A549 (cell line): ENCODE results near the gene ATP11A. TPM values are rescaled to one million over a fixed set of nuclear protein-coding genes. Genes with fewer than 3 reads are reported as not detected.

Source experiments
- ATAC-seq, 2 experiments: fragments of 200-7000 bp in 1 of 2; fragments of >200 bp in 1 of 2; cut with Nextera tagmentation in 1 of 2; cut with Tn5 transposase in 1 of 2; 3 replicates each; pipeline versions ENCODE4 v1.8.0 to v1.9.1; 2018 to 2020; ENCODE audit warnings: mild to moderate bottlenecking in 1 of 2, moderate library complexity in 1 of 2
- CTCF ChIA-PET: fragments of 300-600 bp; sonication (Branson Sonifier 250); formaldehyde crosslinking; extraction: SDS; loops from one replicate; lab custom pipeline; 2021; ENCODE audit warnings: antibody characterized with exemption, inconsistent platforms; lab: Yijun Ruan, JAX
- POLR2A ChIA-PET: fragments of 350-600 bp; formaldehyde crosslinking; extraction: SDS; loops from one replicate; lab custom pipeline; 2021; ENCODE audit warnings: antibody characterized with exemption, inconsistent platforms; lab: Yijun Ruan, JAX
- DNase-seq, 2 experiments: peaks; one replicate each; pipeline versions ENCODE4 v3.0.0 to v3.0.0-alpha.2; 2011 to 2016; ENCODE audit warnings: low read depth in 1 of 2, low spot score in 1 of 2
- FAIRE-seq: peaks from 2 replicates; lab custom pipeline; 2011; peaks lifted over from hg19 to GRCh38; lab: Jason Lieb, UNC
- H3K27ac ChIP-seq, 2 experiments: fragments of >200 bp; sonication (Bioruptor Twin); formaldehyde crosslinking; 3 replicates each; pipeline ENCODE4 v1.5.1; 2016 to 2017
- H3K4me1 ChIP-seq: fragments of >200 bp; sonication (Bioruptor Twin); formaldehyde crosslinking; 3 replicates; pipeline ENCODE4 v1.6.1; 2016
- H3K4me2 ChIP-seq: fragments of >200 bp; sonication (Bioruptor Twin); formaldehyde crosslinking; 3 replicates; pipeline ENCODE4 v1.6.1; 2016
- H3K4me3 ChIP-seq: fragments of >200 bp; sonication (Bioruptor Twin); formaldehyde crosslinking; 3 replicates; pipeline ENCODE4 v1.5.1; 2016
- H3K9me3 ChIP-seq: fragments of >200 bp; sonication (Bioruptor Twin); formaldehyde crosslinking; 3 replicates; pipeline ENCODE4 v1.6.1; 2016
- CBX2 ChIP-seq: fragments of 200-600 bp; sonication (generic); IDR thresholded peaks from 2 replicates; pipeline ENCODE4 v1.6.1; 2016; ENCODE audit warnings: low read depth, mild to moderate bottlenecking, borderline replicate concordance
- CEBPB ChIP-seq, 2 experiments: fragments of >200 bp in 1 of 2; sonication (Bioruptor Twin) in 1 of 2; formaldehyde crosslinking in 1 of 2; IDR thresholded peaks; 2 replicates each; pipeline ENCODE4 v1.6.1; 2012 to 2016
- CHD4 ChIP-seq: fragments of 200-600 bp; sonication (generic); IDR thresholded peaks from 2 replicates; pipeline ENCODE4 v1.6.1; 2016; ENCODE audit warnings: antibody characterized with exemption, mild to moderate bottlenecking, borderline replicate concordance
- EHMT2 ChIP-seq: fragments of 200-600 bp; sonication (generic); IDR thresholded peaks from 2 replicates; pipeline ENCODE4 v1.6.1; 2016; ENCODE audit warnings: antibody characterized with exemption, low read depth, mild to moderate bottlenecking, moderate library complexity
- EP300 ChIP-seq, 2 experiments: fragments of >200 bp; sonication (Bioruptor Twin); formaldehyde crosslinking; IDR thresholded peaks; 2 replicates in 1 of 2; 3 replicates in 1 of 2; pipeline ENCODE4 v1.6.1; 2016 to 2017
- FOSB ChIP-seq: fragments of 250-450 bp; sonication (Bioruptor Pico); IDR thresholded peaks from 2 replicates; pipeline ENCODE4 v1.5.0; 2020; ENCODE audit warnings: mild to moderate bottlenecking, moderate library complexity
- FOSL2 ChIP-seq, 2 experiments: fragments of 450-650 bp in 1 of 2; fragments of >200 bp in 1 of 2; sonication (Bioruptor Twin) in 1 of 2; formaldehyde crosslinking; IDR thresholded peaks; 2 replicates each; pipeline versions ENCODE4 v1.5.0 to v1.6.1; 2016 to 2020; ENCODE audit warnings: mild to moderate bottlenecking in 1 of 2, moderate library complexity in 1 of 2
- FOXS1 ChIP-seq: fragments of 250-450 bp; sonication (Bioruptor Pico); IDR thresholded peaks from 2 replicates; pipeline ENCODE4 v1.5.0; 2020; ENCODE audit warnings: mild to moderate bottlenecking, moderate library complexity
- HDAC2 ChIP-seq: fragments of 200-600 bp; sonication (generic); IDR thresholded peaks from 2 replicates; pipeline ENCODE4 v1.6.1; 2016
- HEYL ChIP-seq: fragments of 250-450 bp; sonication (Bioruptor Pico); IDR thresholded peaks from 2 replicates; pipeline ENCODE4 v1.8.0; 2021; ENCODE audit warnings: mild to moderate bottlenecking, moderate library complexity
- HOXA7 ChIP-seq: fragments of 250-450 bp; sonication (Bioruptor Pico); IDR thresholded peaks from 2 replicates; pipeline ENCODE4 v1.5.0; 2020; ENCODE audit warnings: mild to moderate bottlenecking, moderate library complexity
- HOXB5 ChIP-seq: fragments of 250-450 bp; sonication (Bioruptor Pico); IDR thresholded peaks from 2 replicates; pipeline ENCODE4 v1.5.0; 2020; ENCODE audit warnings: mild to moderate bottlenecking, moderate library complexity
- JUN ChIP-seq, 2 experiments: fragments of >200 bp; sonication (Bioruptor Twin); formaldehyde crosslinking; IDR thresholded peaks; 2 replicates in 1 of 2; 3 replicates in 1 of 2; pipeline ENCODE4 v1.6.1; 2016 to 2017
- NPAS2 ChIP-seq: fragments of 250-450 bp; sonication (Bioruptor Pico); IDR thresholded peaks from 2 replicates; pipeline ENCODE4 v1.8.0; 2022; ENCODE audit warnings: mild to moderate bottlenecking, moderate library complexity, borderline replicate concordance
- NR3C1 ChIP-seq: fragments of >200 bp; sonication (Bioruptor Twin); formaldehyde crosslinking; IDR thresholded peaks from 3 replicates; pipeline ENCODE4 v1.6.1; 2017
- POLR2AphosphoS2 ChIP-seq: conservative IDR thresholded peaks from 2 replicates; pipeline ENCODE4 v1.6.1; 2012; ENCODE audit warnings: low read length, improper control_type of control experiment, inconsistent platforms
- RARB ChIP-seq: fragments of 250-450 bp; sonication (Bioruptor Pico); IDR thresholded peaks from 2 replicates; pipeline ENCODE4 v1.8.0; 2021; ENCODE audit warnings: mild to moderate bottlenecking, moderate library complexity
- RFX5 ChIP-seq: fragments of 450-650 bp; IDR thresholded peaks from 2 replicates; pipeline ENCODE4 v1.7.1; 2014; ENCODE audit warnings: antibody characterized with exemption, mild to moderate bottlenecking, moderate library complexity
- SREBF2 ChIP-seq: fragments of 450-650 bp; IDR thresholded peaks from 2 replicates; pipeline ENCODE4 v1.6.1; 2014; ENCODE audit warnings: mild to moderate bottlenecking, moderate library complexity
- ZSCAN20 ChIP-seq: fragments of 250-450 bp; sonication (Bioruptor Pico); IDR thresholded peaks from 2 replicates; pipeline ENCODE4 v1.8.0; 2022; ENCODE audit warnings: mild to moderate bottlenecking, moderate library complexity
- WGBS: methylation state at CpG from one replicate; pipeline ENCODE4 v1.1.6; 2017; ENCODE audit errors: missing lambda C conversion rate; 5-methylcytosine and 5-hydroxymethylcytosine counted together
- polyA plus RNA-seq, 4 experiments: library from polyadenylated mRNA; depleted of rRNA in 3 of 4; stranded (reverse); fragments of >200 nt; fragmentation: RNase III in 1 of 4; extraction: RNeasy Plus Mini Kit Qiagen cat#74134 plus additional on column Dnase treatment in 1 of 4; gene quantifications; 2 replicates in 3 of 4; 3 replicates in 1 of 4; pipeline ENCODE4 v1.2.3, GENCODE V29; 2011 to 2017
- TF ChIP-seq, protein P1 (sequence below): fragments of >200 bp; sonication (Bioruptor Twin); formaldehyde crosslinking; IDR thresholded peaks from 2 replicates; pipeline ENCODE4 v1.6.1; 2016
- TF ChIP-seq, protein P2 (sequence below): IDR thresholded peaks from 2 replicates; pipeline ENCODE4 v1.6.1; 2012; ENCODE audit warnings: low read depth, borderline replicate concordance
- TF ChIP-seq, protein P3 (sequence below): fragments of >200 bp; sonication (Bioruptor Twin); formaldehyde crosslinking; IDR thresholded peaks from 3 replicates; pipeline ENCODE4 v1.6.1; 2016
- TF ChIP-seq, protein P4 (sequence below): IDR thresholded peaks from 2 replicates; pipeline ENCODE4 v1.6.1; 2012
- TF ChIP-seq, protein P5 (sequence below): fragments of 200-600 bp; sonication (generic); IDR thresholded peaks from 2 replicates; pipeline ENCODE4 v1.6.1; 2016; ENCODE audit warnings: antibody characterized with exemption, mild to moderate bottlenecking, moderate library complexity
- TF ChIP-seq, protein P6 (sequence below): fragments of 250-450 bp; sonication (Bioruptor Pico); IDR thresholded peaks from 2 replicates; pipeline ENCODE4 v1.5.0; 2020; ENCODE audit warnings: low read depth, mild to moderate bottlenecking, moderate library complexity
- TF ChIP-seq, protein P7 (sequence below): fragments of >200 bp; sonication (Bioruptor Twin); formaldehyde crosslinking; IDR thresholded peaks from 3 replicates; pipeline ENCODE4 v1.5.1; 2016

The ATP11A gene
- polyA plus RNA-seq, 2 of the 4 experiments (the other 2 are of a cell fraction) = 4.1 to 8.0 TPM

DNA sequence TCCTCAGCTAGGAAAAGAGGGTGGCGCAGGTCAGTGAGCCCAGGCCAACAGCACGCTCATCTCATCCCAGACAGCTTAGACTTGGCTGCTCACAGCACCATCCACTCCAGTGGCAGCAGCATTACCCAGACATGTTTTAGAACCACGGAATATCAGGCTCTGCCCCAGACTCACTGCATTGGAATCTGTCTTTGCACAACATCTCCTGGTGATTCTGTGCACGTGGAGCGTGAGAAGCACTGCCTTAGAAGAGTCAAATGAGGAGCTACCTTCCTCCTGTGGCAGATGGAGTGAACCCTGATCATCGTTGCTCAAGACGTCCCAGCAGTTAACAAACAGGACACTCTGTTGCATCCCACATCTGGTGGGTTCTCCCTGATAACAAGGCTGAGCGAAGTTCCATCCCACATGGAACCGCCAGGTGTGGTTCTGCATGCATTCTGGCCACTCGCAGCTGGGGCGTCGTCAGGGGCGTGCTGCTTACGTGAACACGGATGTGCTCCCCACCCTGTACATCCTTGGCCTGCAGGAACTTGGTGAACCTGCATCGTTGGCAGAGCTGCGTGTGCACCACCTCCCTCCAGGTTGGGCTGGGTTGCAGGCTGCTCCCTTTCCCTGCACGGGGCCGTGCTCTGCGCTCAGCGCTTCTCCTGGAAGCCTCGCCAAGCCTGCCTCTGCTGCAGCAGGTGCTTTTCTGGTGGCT lies 25.2 kb upstream of the ATP11A start:
- POLR2A ChIA-PET = no interaction called here
- H3K4me2 ChIP-seq = no peak overlapping the region
- WGBS = 77% methylated on average over 12 of the region's 22 CpGs
- TF ChIP-seq, protein P1, sequence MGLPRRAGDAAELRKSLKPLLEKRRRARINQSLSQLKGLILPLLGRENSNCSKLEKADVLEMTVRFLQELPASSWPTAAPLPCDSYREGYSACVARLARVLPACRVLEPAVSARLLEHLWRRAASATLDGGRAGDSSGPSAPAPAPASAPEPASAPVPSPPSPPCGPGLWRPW = no peak
- no peak for TF ChIP-seq CBX2
- no peak for TF ChIP-seq NPAS2
- TF ChIP-seq EHMT2 = no peak
- no peak for TF ChIP-seq FOSB (CRISPR knock-in tag)
- TF ChIP-seq POLR2AphosphoS2 = no peak
- no peak for TF ChIP-seq RARB (CRISPR knock-in tag)
- TF ChIP-seq, protein P2, sequence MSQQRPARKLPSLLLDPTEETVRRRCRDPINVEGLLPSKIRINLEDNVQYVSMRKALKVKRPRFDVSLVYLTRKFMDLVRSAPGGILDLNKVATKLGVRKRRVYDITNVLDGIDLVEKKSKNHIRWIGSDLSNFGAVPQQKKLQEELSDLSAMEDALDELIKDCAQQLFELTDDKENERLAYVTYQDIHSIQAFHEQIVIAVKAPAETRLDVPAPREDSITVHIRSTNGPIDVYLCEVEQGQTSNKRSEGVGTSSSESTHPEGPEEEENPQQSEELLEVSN = no peak
- TF ChIP-seq, protein P3, sequence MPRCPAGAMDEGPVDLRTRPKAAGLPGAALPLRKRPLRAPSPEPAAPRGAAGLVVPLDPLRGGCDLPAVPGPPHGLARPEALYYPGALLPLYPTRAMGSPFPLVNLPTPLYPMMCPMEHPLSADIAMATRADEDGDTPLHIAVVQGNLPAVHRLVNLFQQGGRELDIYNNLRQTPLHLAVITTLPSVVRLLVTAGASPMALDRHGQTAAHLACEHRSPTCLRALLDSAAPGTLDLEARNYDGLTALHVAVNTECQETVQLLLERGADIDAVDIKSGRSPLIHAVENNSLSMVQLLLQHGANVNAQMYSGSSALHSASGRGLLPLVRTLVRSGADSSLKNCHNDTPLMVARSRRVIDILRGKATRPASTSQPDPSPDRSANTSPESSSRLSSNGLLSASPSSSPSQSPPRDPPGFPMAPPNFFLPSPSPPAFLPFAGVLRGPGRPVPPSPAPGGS = no peak
- no peak for TF ChIP-seq FOXS1
- TF ChIP-seq NR3C1 = no peak
- TF ChIP-seq RFX5 = no peak
- TF ChIP-seq CEBPB (IDR thresholded peaks at IDR 0.05) = no peak
- TF ChIP-seq ZSCAN20 = no peak
- TF ChIP-seq EP300 (IDR thresholded peaks at IDR 0.05) = no peak
- no peaks in the 10 kb centered on the region for H3K9me3 ChIP-seq
- H3K4me1 ChIP-seq = no peaks in the 10 kb centered on the region
- no peak overlapping the region for H3K4me3 ChIP-seq
- FAIRE-seq (no peak), DNase-seq (no peak), ATAC-seq (no peak)
- CTCF ChIA-PET = interaction anchor here (0.8 kb wide), 1 partner anchor 15 kb away, joined by 3 read pairs; no protein-coding TSS in a partner anchor
- H3K27ac ChIP-seq = no peak overlapping the region

DNA sequence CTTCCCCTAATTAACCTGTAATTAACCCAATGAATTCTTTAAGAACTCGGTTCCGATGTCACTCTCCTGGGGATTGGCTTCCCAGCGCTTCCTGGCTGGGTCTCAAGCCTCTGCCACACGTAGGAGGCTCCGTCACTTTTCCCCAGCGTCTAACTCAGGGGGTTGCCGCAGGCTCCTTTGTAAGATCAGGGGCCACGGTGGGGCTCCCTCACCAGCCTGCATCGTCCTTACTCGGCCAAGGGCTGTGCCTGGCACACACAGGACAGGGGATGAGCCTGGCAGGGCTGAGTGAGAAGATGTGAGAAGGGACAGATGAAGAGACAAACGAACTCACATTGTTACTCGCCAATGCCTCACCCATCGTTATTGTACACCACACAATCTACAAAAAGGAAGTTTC lies 20.9 kb upstream of the ATP11A start:
- 74% methylated on average over 13 of the region's 13 CpGs for WGBS
- H3K9me3 ChIP-seq = no peaks in the 10 kb centered on the region
- CTCF ChIA-PET = no interaction called here
- no peak for DNase-seq
- ATAC-seq = no peak
- H3K27ac ChIP-seq = no peak overlapping the region
- POLR2A ChIA-PET = no interaction called here
- no peak for TF ChIP-seq JUN (IDR thresholded peaks at IDR 0.05)
- TF ChIP-seq, protein P4, sequence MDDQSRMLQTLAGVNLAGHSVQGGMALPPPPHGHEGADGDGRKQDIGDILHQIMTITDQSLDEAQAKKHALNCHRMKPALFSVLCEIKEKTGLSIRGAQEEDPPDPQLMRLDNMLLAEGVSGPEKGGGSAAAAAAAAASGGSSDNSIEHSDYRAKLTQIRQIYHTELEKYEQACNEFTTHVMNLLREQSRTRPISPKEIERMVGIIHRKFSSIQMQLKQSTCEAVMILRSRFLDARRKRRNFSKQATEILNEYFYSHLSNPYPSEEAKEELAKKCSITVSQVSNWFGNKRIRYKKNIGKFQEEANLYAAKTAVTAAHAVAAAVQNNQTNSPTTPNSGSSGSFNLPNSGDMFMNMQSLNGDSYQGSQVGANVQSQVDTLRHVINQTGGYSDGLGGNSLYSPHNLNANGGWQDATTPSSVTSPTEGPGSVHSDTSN = no peak
- no peak for TF ChIP-seq ZSCAN20
- TF ChIP-seq, protein P5, sequence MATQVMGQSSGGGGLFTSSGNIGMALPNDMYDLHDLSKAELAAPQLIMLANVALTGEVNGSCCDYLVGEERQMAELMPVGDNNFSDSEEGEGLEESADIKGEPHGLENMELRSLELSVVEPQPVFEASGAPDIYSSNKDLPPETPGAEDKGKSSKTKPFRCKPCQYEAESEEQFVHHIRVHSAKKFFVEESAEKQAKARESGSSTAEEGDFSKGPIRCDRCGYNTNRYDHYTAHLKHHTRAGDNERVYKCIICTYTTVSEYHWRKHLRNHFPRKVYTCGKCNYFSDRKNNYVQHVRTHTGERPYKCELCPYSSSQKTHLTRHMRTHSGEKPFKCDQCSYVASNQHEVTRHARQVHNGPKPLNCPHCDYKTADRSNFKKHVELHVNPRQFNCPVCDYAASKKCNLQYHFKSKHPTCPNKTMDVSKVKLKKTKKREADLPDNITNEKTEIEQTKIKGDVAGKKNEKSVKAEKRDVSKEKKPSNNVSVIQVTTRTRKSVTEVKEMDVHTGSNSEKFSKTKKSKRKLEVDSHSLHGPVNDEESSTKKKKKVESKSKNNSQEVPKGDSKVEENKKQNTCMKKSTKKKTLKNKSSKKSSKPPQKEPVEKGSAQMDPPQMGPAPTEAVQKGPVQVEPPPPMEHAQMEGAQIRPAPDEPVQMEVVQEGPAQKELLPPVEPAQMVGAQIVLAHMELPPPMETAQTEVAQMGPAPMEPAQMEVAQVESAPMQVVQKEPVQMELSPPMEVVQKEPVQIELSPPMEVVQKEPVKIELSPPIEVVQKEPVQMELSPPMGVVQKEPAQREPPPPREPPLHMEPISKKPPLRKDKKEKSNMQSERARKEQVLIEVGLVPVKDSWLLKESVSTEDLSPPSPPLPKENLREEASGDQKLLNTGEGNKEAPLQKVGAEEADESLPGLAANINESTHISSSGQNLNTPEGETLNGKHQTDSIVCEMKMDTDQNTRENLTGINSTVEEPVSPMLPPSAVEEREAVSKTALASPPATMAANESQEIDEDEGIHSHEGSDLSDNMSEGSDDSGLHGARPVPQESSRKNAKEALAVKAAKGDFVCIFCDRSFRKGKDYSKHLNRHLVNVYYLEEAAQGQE = no peak
- TF ChIP-seq HOXA7 (CRISPR knock-in tag) = no peak
- TF ChIP-seq HOXB5 = no peak
- TF ChIP-seq, protein P6, sequence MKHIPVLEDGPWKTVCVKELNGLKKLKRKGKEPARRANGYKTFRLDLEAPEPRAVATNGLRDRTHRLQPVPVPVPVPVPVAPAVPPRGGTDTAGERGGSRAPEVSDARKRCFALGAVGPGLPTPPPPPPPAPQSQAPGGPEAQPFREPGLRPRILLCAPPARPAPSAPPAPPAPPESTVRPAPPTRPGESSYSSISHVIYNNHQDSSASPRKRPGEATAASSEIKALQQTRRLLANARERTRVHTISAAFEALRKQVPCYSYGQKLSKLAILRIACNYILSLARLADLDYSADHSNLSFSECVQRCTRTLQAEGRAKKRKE (CRISPR knock-in tag) = no peak
- TF ChIP-seq HDAC2 = no peak
- no peak for TF ChIP-seq NPAS2
- no peak for TF ChIP-seq HEYL
- TF ChIP-seq, protein P7, sequence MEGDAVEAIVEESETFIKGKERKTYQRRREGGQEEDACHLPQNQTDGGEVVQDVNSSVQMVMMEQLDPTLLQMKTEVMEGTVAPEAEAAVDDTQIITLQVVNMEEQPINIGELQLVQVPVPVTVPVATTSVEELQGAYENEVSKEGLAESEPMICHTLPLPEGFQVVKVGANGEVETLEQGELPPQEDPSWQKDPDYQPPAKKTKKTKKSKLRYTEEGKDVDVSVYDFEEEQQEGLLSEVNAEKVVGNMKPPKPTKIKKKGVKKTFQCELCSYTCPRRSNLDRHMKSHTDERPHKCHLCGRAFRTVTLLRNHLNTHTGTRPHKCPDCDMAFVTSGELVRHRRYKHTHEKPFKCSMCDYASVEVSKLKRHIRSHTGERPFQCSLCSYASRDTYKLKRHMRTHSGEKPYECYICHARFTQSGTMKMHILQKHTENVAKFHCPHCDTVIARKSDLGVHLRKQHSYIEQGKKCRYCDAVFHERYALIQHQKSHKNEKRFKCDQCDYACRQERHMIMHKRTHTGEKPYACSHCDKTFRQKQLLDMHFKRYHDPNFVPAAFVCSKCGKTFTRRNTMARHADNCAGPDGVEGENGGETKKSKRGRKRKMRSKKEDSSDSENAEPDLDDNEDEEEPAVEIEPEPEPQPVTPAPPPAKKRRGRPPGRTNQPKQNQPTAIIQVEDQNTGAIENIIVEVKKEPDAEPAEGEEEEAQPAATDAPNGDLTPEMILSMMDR = no peak
- no peak for TF ChIP-seq CHD4
- TF ChIP-seq SREBF2 = no peak
- no peak for TF ChIP-seq FOSL2 (IDR thresholded peaks at IDR 0.05)
- no peak for TF ChIP-seq FOSL2 (CRISPR knock-in tag; IDR thresholded peaks at IDR 0.05)
- TF ChIP-seq FOSB (CRISPR knock-in tag) = no peak
- H3K4me3 ChIP-seq = no peak overlapping the region
- H3K4me1 ChIP-seq = no peaks in the 10 kb centered on the region
- no peak overlapping the region for H3K4me2 ChIP-seq
- FAIRE-seq = no peak
